Activated naive CD4-positive, alpha-beta T cell treated with anti-CD3 and anti-CD28 coated beads, Interleukin-2, amount 10 ng/mL, durations not matched to agents 7 days and 5 days (primary cell): ENCODE results near the gene FAIM.

Experiments used
- CTCF ChIA-PET: fragments of 350-600 bp; sonication (Branson Sonifier 250); formaldehyde crosslinking; loops from one replicate; lab custom pipeline; 2021; ENCODE audit warnings: antibody characterized with exemption; lab: Charles Lee
- DNase-seq: peaks from one replicate; pipeline ENCODE4 v3.0.0-alpha.2; 2020
- H3K27ac Mint-ChIP-seq: one replicate; pipeline ENCODE4 v1.8.0; 2021; ENCODE audit warnings: mild to moderate bottlenecking, moderate library complexity, mixed read lengths
- H3K27me3 Mint-ChIP-seq: one replicate; pipeline ENCODE4 v1.8.0; 2021; ENCODE audit warnings: mild to moderate bottlenecking, mixed read lengths
- H3K36me3 Mint-ChIP-seq: one replicate; pipeline ENCODE4 v1.8.0; 2021; ENCODE audit warnings: mixed read lengths
- H3K4me1 Mint-ChIP-seq: one replicate; pipeline ENCODE4 v1.8.0; 2021; ENCODE audit warnings: mixed read lengths
- H3K4me3 Mint-ChIP-seq: one replicate; pipeline ENCODE4 v1.8.0; 2021; ENCODE audit warnings: mild to moderate bottlenecking, moderate library complexity, mixed read lengths
- H3K9me3 Mint-ChIP-seq: one replicate; pipeline ENCODE4 v1.8.0; 2021; ENCODE audit warnings: mixed read lengths

FAIM gene

GRCh38 chr3:138625707-138626365 is 17.3 kb downstream of the FAIM start:
- CTCF ChIA-PET, result interaction anchor here (0.7 to 2.2 kb wide), 3 partner anchors 170 to 902 kb away, joined by 3 to 5 read pairs (median 3); no protein-coding TSS in a partner anchor
- Mint-ChIP-seq H3K4me3 (no peak overlapping the region), H3K9me3 (no peaks in the 10 kb centered on the region), H3K27me3 (no peaks in the 10 kb centered on the region), H3K36me3 (no peaks in the 10 kb centered on the region), H3K4me1 (peaks cover 4% of the 10 kb centered on the region), H3K27ac (no peak overlapping the region)
- no peak for DNase-seq

- H3K27me3 Mint-ChIP-seq, result no peaks in the 10 kb centered on the region
- CTCF ChIA-PET, result interaction anchor here (1.3 kb wide), 1 partner anchor 294 kb away, joined by 4 read pairs; no protein-coding TSS in a partner anchor
These were observed 21.0 kb downstream of the FAIM start for GRCh38 chr3:138629526-138629925.

GRCh38 chr3:138638641-138639040 is 30.1 kb downstream of the FAIM start:
- no peak for DNase-seq
- Mint-ChIP-seq H3K27ac (no peak overlapping the region), H3K36me3 (no peaks in the 10 kb centered on the region), H3K4me1 (no peaks in the 10 kb centered on the region), H3K4me3 (no peak overlapping the region), H3K27me3 (no peaks in the 10 kb centered on the region), H3K9me3 (peaks cover 15% of the 10 kb centered on the region)
- CTCF ChIA-PET, result no interaction called here

More at GRCh38 chr3:138629526-138629925, 21.0 kb downstream of the FAIM start:
- Mint-ChIP-seq H3K4me1 (no peaks in the 10 kb centered on the region), H3K4me3 (no peak overlapping the region), H3K27ac (no peak overlapping the region), H3K9me3 (no peaks in the 10 kb centered on the region), H3K36me3 (no peaks in the 10 kb centered on the region)
- no peak for DNase-seq

- Mint-ChIP-seq H3K4me1 (no peaks in the 10 kb centered on the region), H3K27ac (no peak overlapping the region), H3K27me3 (no peaks in the 10 kb centered on the region), H3K9me3 (peaks cover 27% of the 10 kb centered on the region), H3K36me3 (no peaks in the 10 kb centered on the region), H3K4me3 (no peak overlapping the region)
- no peak for DNase-seq
- CTCF ChIA-PET, result no interaction called here
These were observed 32.0 kb downstream of the FAIM start for GRCh38 chr3:138640537-138640936.

- H3K27ac Mint-ChIP-seq, result no peak overlapping the region
- peaks cover 7% of the 10 kb centered on the region for H3K36me3 Mint-ChIP-seq
- peaks cover 41% of the 10 kb centered on the region for H3K9me3 Mint-ChIP-seq
- no peak for DNase-seq
- H3K4me3 Mint-ChIP-seq, result no peak overlapping the region
- CTCF ChIA-PET, result no interaction called here
- no peaks in the 10 kb centered on the region for H3K27me3 Mint-ChIP-seq
- no peaks in the 10 kb centered on the region for H3K4me1 Mint-ChIP-seq
These were observed 33.8 kb downstream of the FAIM start for GRCh38 chr3:138642226-138642926.

- Mint-ChIP-seq H3K4me3 (no peak overlapping the region), H3K9me3 (peaks cover 44% of the 10 kb centered on the region), H3K27ac (no peak overlapping the region), H3K4me1 (no peaks in the 10 kb centered on the region), H3K27me3 (no peaks in the 10 kb centered on the region), H3K36me3 (peaks cover 7% of the 10 kb centered on the region)
- DNase-seq, result no peak
- CTCF ChIA-PET, result no interaction called here
These were observed 34.3 kb downstream of the FAIM start for GRCh38 chr3:138642927-138643253.

GRCh38 chr3:138646008-138646407 is 37.4 kb downstream of the FAIM start:
- no peaks in the 10 kb centered on the region for H3K27me3 Mint-ChIP-seq
- CTCF ChIA-PET, result interaction anchor here (0.7 kb wide), 1 partner anchor 132 kb away, joined by 3 read pairs; no protein-coding TSS in a partner anchor
- H3K9me3 Mint-ChIP-seq, result peaks cover 54% of the 10 kb centered on the region
- H3K4me3 Mint-ChIP-seq, result no peak overlapping the region
- no peak overlapping the region for H3K27ac Mint-ChIP-seq
- no peak for DNase-seq
- H3K4me1 Mint-ChIP-seq, result no peaks in the 10 kb centered on the region
- H3K36me3 Mint-ChIP-seq, result peaks cover 28% of the 10 kb centered on the region

- Mint-ChIP-seq H3K27ac (no peak overlapping the region), H3K27me3 (no peaks in the 10 kb centered on the region), H3K4me3 (no peak overlapping the region), H3K9me3 (peaks cover 54% of the 10 kb centered on the region), H3K4me1 (no peaks in the 10 kb centered on the region), H3K36me3 (peaks cover 28% of the 10 kb centered on the region)
- CTCF ChIA-PET, result no interaction called here
- DNase-seq, result no peak
These were observed 37.9 kb downstream of the FAIM start for GRCh38 chr3:138646513-138646912.

GRCh38 chr3:138649134-138649533 is 40.6 kb downstream of the FAIM start:
- H3K4me3 Mint-ChIP-seq, result no peak overlapping the region
- CTCF ChIA-PET, result no interaction called here
- H3K27ac Mint-ChIP-seq, result no peak overlapping the region
- H3K9me3 Mint-ChIP-seq, result peaks cover 39% of the 10 kb centered on the region
- no peaks in the 10 kb centered on the region for H3K4me1 Mint-ChIP-seq
- DNase-seq, result no peak
- H3K36me3 Mint-ChIP-seq, result peaks cover 38% of the 10 kb centered on the region
- no peaks in the 10 kb centered on the region for H3K27me3 Mint-ChIP-seq

- DNase-seq, result no peak
- Mint-ChIP-seq H3K27me3 (no peaks in the 10 kb centered on the region), H3K36me3 (peaks cover 37% of the 10 kb centered on the region), H3K4me1 (no peaks in the 10 kb centered on the region), H3K27ac (no peak overlapping the region), H3K4me3 (no peak overlapping the region), H3K9me3 (peaks cover 8% of the 10 kb centered on the region)
- CTCF ChIA-PET, result no interaction called here
These were observed 45.0 kb downstream of the FAIM start for GRCh38 chr3:138653567-138653966.

- Mint-ChIP-seq H3K27ac (no peak overlapping the region), H3K9me3 (no peaks in the 10 kb centered on the region), H3K27me3 (no peaks in the 10 kb centered on the region), H3K4me1 (no peaks in the 10 kb centered on the region), H3K4me3 (no peak overlapping the region), H3K36me3 (peaks cover 22% of the 10 kb centered on the region)
- CTCF ChIA-PET, result no interaction called here
- no peak for DNase-seq
These were observed 48.9 kb downstream of the FAIM start for GRCh38 chr3:138657508-138657907.

GRCh38 chr3:138668107-138668506 is 59.5 kb downstream of the FAIM start:
- no peak for DNase-seq
- Mint-ChIP-seq H3K4me1 (no peaks in the 10 kb centered on the region), H3K36me3 (peaks cover 20% of the 10 kb centered on the region), H3K27me3 (no peaks in the 10 kb centered on the region), H3K27ac (no peak overlapping the region), H3K9me3 (no peaks in the 10 kb centered on the region), H3K4me3 (no peak overlapping the region)
- CTCF ChIA-PET, result no interaction called here

- CTCF ChIA-PET, result interaction anchor here (1.0 kb wide), 1 partner anchor 245 kb away, joined by 3 read pairs; no protein-coding TSS in a partner anchor
These were observed 61.8 kb downstream of the FAIM start for GRCh38 chr3:138670407-138670806.

GRCh38 chr3:138673641-138674530 is 65.3 kb downstream of the FAIM start:
- CTCF ChIA-PET, result no interaction called here
- no peak overlapping the region for H3K4me3 Mint-ChIP-seq
- H3K36me3 Mint-ChIP-seq, result peaks cover 32% of the 10 kb centered on the region

More at GRCh38 chr3:138670407-138670806, 61.8 kb downstream of the FAIM start:
- H3K36me3 Mint-ChIP-seq, result peaks cover 26% of the 10 kb centered on the region
- H3K4me1 Mint-ChIP-seq, result no peaks in the 10 kb centered on the region
- no peak overlapping the region for H3K4me3 Mint-ChIP-seq
- DNase-seq, result no peak
- H3K27me3 Mint-ChIP-seq, result no peaks in the 10 kb centered on the region
- no peak overlapping the region for H3K27ac Mint-ChIP-seq
- H3K9me3 Mint-ChIP-seq, result peaks cover 7% of the 10 kb centered on the region

More at GRCh38 chr3:138673641-138674530, 65.3 kb downstream of the FAIM start:
- Mint-ChIP-seq H3K27me3 (no peaks in the 10 kb centered on the region), H3K27ac (no peak overlapping the region), H3K9me3 (peaks cover 14% of the 10 kb centered on the region), H3K4me1 (no peaks in the 10 kb centered on the region)
- DNase-seq, result no peak
